Measurements from ENCODE around the gene WDFY2. TPM values are rescaled to one million over a fixed set of nuclear protein-coding genes. Genes with fewer than 3 reads are reported as not detected.
"Not testable (repeated sequence)": the region's sequence is repeated elsewhere in the genome, so short reads cannot be mapped to it uniquely, and the experiment has no call there.

WDFY2 gene
- total and polyA plus RNA-seq, 2 experiments from 2014 or later = 11.4 to 24.0 TPM

GRCh38 chr13:51564671-51565070, 19.6 kb upstream of the WDFY2 start (continued):
- no peak for TF ChIP-seq ZNF462 (CRISPR knock-in tag; IDR thresholded peaks at IDR 0.05)
- TF ChIP-seq ZNF331 (CRISPR knock-in tag; IDR thresholded peaks at IDR 0.05; ENCODE audit: low read depth) = no peak

- H3K4me3 ChIP-seq; H3K4me1 ChIP-seq (ENCODE audit: insufficient read depth); H3K4me3 Mint-ChIP-seq; H3K4me2 ChIP-seq; H3F3A ChIP-seq (replicated peaks; ENCODE audit: low read depth); H3K27me3 Mint-ChIP-seq (ENCODE audit: insufficient read depth, low read depth, poor library complexity); ATAC-seq; H3K79me2 ChIP-seq (replicated peaks; ENCODE audit: insufficient read depth); H2AFZ ChIP-seq; H3K4me1 Mint-ChIP-seq; H3K9me2 ChIP-seq (ENCODE audit: insufficient read depth); H3K27me3 ChIP-seq (ENCODE audit: insufficient read depth); H4K20me1 ChIP-seq (replicated peaks; ENCODE audit: insufficient read depth); H3K36me3 ChIP-seq (ENCODE audit: insufficient read depth); DNase-seq (ENCODE audit: low spot score); H3K27ac Mint-ChIP-seq; H3K27ac ChIP-seq (ENCODE audit: low read depth): not testable (repeated sequence)
- H3K9me3 Mint-ChIP-seq = peaks cover 33% of the 10 kb centered on the region
- peaks cover 18% of the 10 kb centered on the region; the same call in 2 of the 3 replicates for H3K36me3 Mint-ChIP-seq (ENCODE audit: low read depth)
These were observed 15.3 kb upstream of the WDFY2 start for GRCh38 chr13:51569001-51569400.

- peaks cover 3% of the 10 kb centered on the region; the same call in 1 of the 3 replicates for H3K9me3 Mint-ChIP-seq
- Histone ChIP-seq H3K27ac (ENCODE audit: low read depth) (no peak overlapping the region), H3K4me3 (no peak overlapping the region), H3K36me3 (ENCODE audit: insufficient read depth) (no peaks in the 10 kb centered on the region), H3F3A (replicated peaks; ENCODE audit: low read depth) (no peaks in the 10 kb centered on the region), H3K4me1 (ENCODE audit: insufficient read depth) (no peaks in the 10 kb centered on the region), H3K4me2 (no peak overlapping the region), H3K79me2 (replicated peaks; ENCODE audit: insufficient read depth) (no peaks in the 10 kb centered on the region), H3K27me3 (ENCODE audit: insufficient read depth) (no peaks in the 10 kb centered on the region), H4K20me1 (replicated peaks; ENCODE audit: insufficient read depth) (no peaks in the 10 kb centered on the region), H2AFZ (0 out of 2 replicates have a peak overlapping the region, but pooled peaks have one; percentile 63), H3K9me2 (ENCODE audit: insufficient read depth) (no peaks in the 10 kb centered on the region)
- no peak overlapping the region for H3K4me3 Mint-ChIP-seq
- no peaks in the 10 kb centered on the region; the same call in 2 of the 3 replicates for H3K36me3 Mint-ChIP-seq (ENCODE audit: low read depth)
- no peak for DNase-seq (ENCODE audit: low spot score)
- peaks cover 2% of the 10 kb centered on the region for H3K27me3 Mint-ChIP-seq (ENCODE audit: insufficient read depth, low read depth, poor library complexity)
- no peak overlapping the region for H3K27ac Mint-ChIP-seq
- H3K4me1 Mint-ChIP-seq = no peaks in the 10 kb centered on the region
- no peak for TF ChIP-seq CTCF (conservative IDR thresholded peaks at IDR 0.05; ENCODE audit: low read depth in 2 of 2)
- no peak for TF ChIP-seq NANOG (IDR thresholded peaks at IDR 0.05; ENCODE audit: borderline replicate concordance)
- no peak for TF ChIP-seq STAT1 (IDR thresholded peaks at IDR 0.05; ENCODE audit: unreplicated experiment)
- TF ChIP-seq POLR2AphosphoS5 (IDR thresholded peaks at IDR 0.05; ENCODE audit: low read depth) = no peak
- ATAC-seq = no peak
These were observed 7.5 kb upstream of the WDFY2 start for GRCh38 chr13:51576754-51577153.
